ENCODE results near the gene TTC34.

- TF ChIP-seq CTCF (conservative IDR thresholded peaks at IDR 0.05 in 1 of 2, IDR thresholded peaks at IDR 0.05 in 1 of 2; ENCODE audit: low read depth in 1 of 2, low read length in 2 of 2), result no peak
- no peak for TF ChIP-seq EZH2 (IDR thresholded peaks at IDR 0.05; ENCODE audit: low read length, missing control alignments)
These were observed 32.6 kb upstream of the TTC34 start for GRCh38 chr1:2834146-2834475.

All from fibroblast of lung (primary cell).